OCI-LY7 (cell line): ENCODE measurements around the gene ELP6. TPM values are rescaled to one million over a fixed set of nuclear protein-coding genes. Genes with fewer than 3 reads are reported as not detected.

Experiments used
- Bru-seq: library from RNA; stranded (reverse); fragments of 400-500 nt; gene quantifications from one replicate; lab custom pipeline; 2021; lab: Mats Ljungman, UMichigan
- BruChase-seq, 2 experiments: library from RNA; stranded (reverse); fragments of 400-500 nt; gene quantifications; one replicate each; lab custom pipeline; 2021; lab: Mats Ljungman, UMichigan
- BruUV-seq: library from RNA; stranded (reverse); fragments of 400-500 nt; replicated peaks from 2 replicates; lab custom pipeline; 2021; lab: Mats Ljungman, UMichigan
- CTCF ChIA-PET: fragments of 300-600 bp; sonication (Branson Sonifier 250); formaldehyde crosslinking; loops from one replicate; lab custom pipeline; 2022; ENCODE audit warnings: antibody characterized with exemption; ENCODE audit not compliant: unreplicated experiment; lab: Charles Lee
- POLR2A ChIA-PET: fragments of 300-600 bp; sonication (Branson Sonifier 250); formaldehyde crosslinking; loops from one replicate; lab custom pipeline; 2022; ENCODE audit warnings: antibody characterized with exemption; lab: Charles Lee
- DNase-seq: peaks from one replicate; pipeline ENCODE4 v3.0.0-alpha.2; 2015; ENCODE audit warnings: low spot score
- H2AFZ ChIP-seq: fragments of 200-600 bp; sonication (generic), shearing (Covaris generic); 2 replicates; pipeline ENCODE4 v1.6.1; 2014; ENCODE audit warnings: mild to moderate bottlenecking, antibody characterized with exemption, low read length, moderate library complexity
- H3K27ac ChIP-seq: fragments of 200-600 bp; sonication (generic); 2 replicates; pipeline ENCODE4 v1.5.1; 2014; ENCODE audit warnings: mixed run types, low read depth, mild to moderate bottlenecking, moderate library complexity, low read length, inconsistent platforms; ENCODE audit not compliant: poor library complexity, severe bottlenecking
- H3K36me3 ChIP-seq: fragments of 200-600 bp; sonication (generic); 2 replicates; pipeline ENCODE4 v1.6.1; 2014; ENCODE audit warnings: mild to moderate bottlenecking, antibody characterized with exemption, low read length, moderate library complexity, mixed read lengths; ENCODE audit not compliant: insufficient read depth
- H3K4me1 ChIP-seq: fragments of 200-600 bp; sonication (generic); 2 replicates; pipeline ENCODE4 v1.5.1; 2014; ENCODE audit warnings: mild to moderate bottlenecking, low read length; ENCODE audit not compliant: insufficient read depth, poor library complexity, severe bottlenecking
- H3K4me2 ChIP-seq: fragments of 200-600 bp; sonication (generic); 2 replicates; pipeline ENCODE4 v1.6.1; 2014; ENCODE audit warnings: mild to moderate bottlenecking, low read length
- H3K4me3 ChIP-seq: fragments of 200-600 bp; sonication (generic); 2 replicates; pipeline ENCODE4 v1.5.1; 2014; ENCODE audit warnings: mild to moderate bottlenecking, low read depth, low read length; ENCODE audit not compliant: poor library complexity, severe bottlenecking
- H3K79me2 ChIP-seq: fragments of 200-600 bp; sonication (generic); 2 replicates; pipeline ENCODE4 v1.6.1; 2016; ENCODE audit warnings: low read depth, mild to moderate bottlenecking, low read length, moderate library complexity, mixed read lengths; ENCODE audit not compliant: insufficient read depth
- H3K9me2 ChIP-seq: fragments of 200-600 bp; sonication (generic); 2 replicates; pipeline ENCODE4 v1.6.1; 2016; ENCODE audit warnings: mild to moderate bottlenecking, low read length, mixed read lengths; ENCODE audit not compliant: insufficient read depth
- H3K9me3 ChIP-seq: fragments of 200-600 bp; sonication (generic); 2 replicates; pipeline ENCODE4 v1.6.1; 2014; ENCODE audit warnings: mild to moderate bottlenecking, mixed run types, low read length, mixed read lengths
- H4K20me1 ChIP-seq: fragments of 200-600 bp; sonication (generic); 2 replicates; pipeline ENCODE4 v1.6.1; 2014; ENCODE audit warnings: mild to moderate bottlenecking, antibody characterized with exemption, low read length, moderate library complexity, mixed read lengths; ENCODE audit not compliant: insufficient read depth
- CTCF ChIP-seq: fragments of 200-600 bp; sonication (generic); conservative IDR thresholded peaks from 2 replicates; pipeline ENCODE4 v1.5.1; 2014; ENCODE audit warnings: mild to moderate bottlenecking, antibody characterized with exemption, low read length, moderate library complexity, mixed read lengths
- EZH2phosphoT487 ChIP-seq: fragments of 200-600 bp; sonication (generic); IDR thresholded peaks from 2 replicates; pipeline ENCODE4 v1.6.1; 2018; ENCODE audit warnings: low read depth, borderline replicate concordance, mild to moderate bottlenecking, mixed run types, antibody characterized with exemption, low read length, moderate library complexity, mixed read lengths
- intact Hi-C: fragments of 100-400 bp; cut with micrococcal nuclease; formaldehyde crosslinking; loops from one replicate; pipeline ENCODE4 v1.10.0; 2022; ENCODE audit not compliant: unreplicated experiment
- long read RNA-seq: library from polyadenylated mRNA; stranded (forward); transcript quantifications from one replicate; pipeline ENCODE4 v2.0.0, GENCODE V29; 2022
- total RNA-seq, 2 experiments: library from RNA; depleted of rRNA in 1 of 2; stranded (reverse); fragments of >200 nt in 1 of 2; shearing (Covaris generic) in 1 of 2; gene quantifications; 2 replicates each; pipeline ENCODE4 v1.2.3, GENCODE V29; 2014 to 2022

ELP6 gene
- total RNA-seq (2014; rRNA removed; shearing (Covaris generic)) = 79.3 and 91.5 TPM in 2 replicates
- 84.6 and 92.5 TPM in 2 replicates for total RNA-seq (2022)
- percentile 81 among the genes with signal in this experiment for Bru-seq, nascent RNA
- percentile 80 among the genes with signal in this experiment for BruChase-seq, experiment 1, labeled RNA remaining after a 6-hour chase
- percentile 80 among the genes with signal in this experiment for BruChase-seq, experiment 2, labeled RNA remaining after a 2-hour chase
- long read RNA-seq, transcript ELP6-201 (7 exons, 1,401 nt) = major isoform, 39 of 109 reads
- long read RNA-seq, transcript ELP6-205 (7 exons, 880 nt) = minor isoform, 5 of 109 reads
- long read RNA-seq, partial matches to known transcripts = 15 of 109 reads
- long read RNA-seq, other reads (novel, unspliced or antisense) = 46 of 109 reads

- Histone ChIP-seq H2AFZ (peak within 1 kb of the TSS; percentile 81), H4K20me1 (no peaks in the 10 kb centered on the region), H3K4me3 (peak within 1 kb of the TSS; percentile 82), H3K79me2 (peaks cover 28% of the 10 kb centered on the region), H3K36me3 (peaks cover 30% of the 10 kb centered on the region), H3K4me2 (peak within 1 kb of the TSS; percentile 82), H3K4me1 (peaks cover 10% of the 10 kb centered on the region), H3K9me3 (no peaks in the 10 kb centered on the region), H3K27ac (peak within 1 kb of the TSS; percentile 83), H3K9me2 (no peaks in the 10 kb centered on the region)
- intact Hi-C loops = loop anchor here (1.0 to 2.0 kb wide), 5 partner anchors 22 to 575 kb away; partner anchors contain the start of gene SCAP
- ChIA-PET POLR2A (interaction anchor here (0.5 to 1.0 kb wide), 4 partner anchors 11 to 1261 kb away, joined by 3 to 11 read pairs (median 6); no protein-coding TSS in a partner anchor), CTCF (interaction anchor here (0.5 kb wide), 1 partner anchor 38 kb away, joined by 3 read pairs; no protein-coding TSS in a partner anchor)
- TSS peak; percentile 81 for BruUV-seq
- TF ChIP-seq EZH2phosphoT487 (no peak), CTCF (peak; percentile 76)
- peak; percentile 99 for DNase-seq
Observed at GRCh38 chr3:47513125-47513929, at the start of gene ELP6. Gene ELP6 (minus strand): TSS chr3:47513712. CDS start chr3:47513590, 122 bp downstream.

GRCh38 chr3:47556351-47556750 is 42.8 kb upstream of the ELP6 start:
- Histone ChIP-seq H4K20me1 (no peaks in the 10 kb centered on the region), H3K4me1 (no peaks in the 10 kb centered on the region), H3K9me3 (no peaks in the 10 kb centered on the region), H3K9me2 (no peaks in the 10 kb centered on the region), H3K4me3 (no peak overlapping the region), H3K36me3 (no peaks in the 10 kb centered on the region), H3K27ac (no peak overlapping the region), H3K79me2 (no peaks in the 10 kb centered on the region), H3K4me2 (no peak overlapping the region), H2AFZ (no peak overlapping the region)
- ChIA-PET POLR2A (interaction anchor here (0.6 to 1.0 kb wide), 3 partner anchors 8 to 112 kb away, joined by 3 to 4 read pairs (median 4); no protein-coding TSS in a partner anchor), CTCF (no interaction called here)
- intact Hi-C loops = no loop called here
- DNase-seq = no peak
- TF ChIP-seq EZH2phosphoT487 (no peak), CTCF (no peak)
- no TSS peak for BruUV-seq
